Stimulated activated CD4-positive, alpha-beta T cell treated with anti-CD3 and anti-CD28 coated beads, TNF-alpha, amount 100 ng/mL, for 24 hours (primary cell): ENCODE measurements around the gene SMPD3.

Experiments used
- DNase-seq, 3 experiments: peaks; one replicate each; pipeline ENCODE4 v3.0.0-alpha.2; 2020; ENCODE audit warnings: low read depth in 3 of 3

The SMPD3 gene

DNA sequence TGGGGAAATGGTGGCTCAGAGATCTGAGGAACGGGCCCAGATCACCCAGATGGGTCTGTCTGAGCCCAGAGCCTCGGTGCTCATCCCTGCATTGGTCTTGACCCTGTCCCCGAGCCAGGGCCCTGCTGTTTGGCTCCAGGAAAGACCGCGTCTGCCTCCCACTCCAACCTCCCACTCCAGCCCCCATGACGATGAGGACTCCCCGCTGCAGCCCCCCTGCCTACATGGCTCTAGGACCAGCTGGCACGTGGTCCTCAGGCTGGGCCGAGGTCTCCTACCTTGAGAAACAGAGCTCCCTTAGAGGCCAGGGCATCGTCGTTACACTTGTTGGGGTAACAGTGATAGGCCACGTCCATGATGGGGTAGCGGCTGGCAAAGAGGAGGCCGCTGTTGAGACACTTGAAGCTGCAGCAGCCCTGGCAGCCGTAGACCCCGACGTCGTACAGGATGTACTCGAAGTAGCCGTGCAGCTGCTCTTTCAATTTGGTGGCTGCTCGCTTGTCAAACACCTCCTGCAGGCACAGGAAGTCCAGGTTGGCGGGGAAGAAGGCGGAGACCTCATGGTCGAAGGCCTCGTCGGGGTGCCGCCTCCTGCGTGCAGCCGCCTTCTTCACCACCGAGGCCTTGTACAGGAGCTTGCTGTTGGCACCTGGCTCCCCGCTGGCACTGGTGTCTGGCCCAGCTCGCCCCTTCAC, 77.6 kb downstream of the SMPD3 start:
- no peak for DNase-seq

GRCh38 chr16:68369697-68370580, 78.4 kb downstream of the SMPD3 start:
- peak in 1 of 3 experiments; percentile 50 for DNase-seq

DNA sequence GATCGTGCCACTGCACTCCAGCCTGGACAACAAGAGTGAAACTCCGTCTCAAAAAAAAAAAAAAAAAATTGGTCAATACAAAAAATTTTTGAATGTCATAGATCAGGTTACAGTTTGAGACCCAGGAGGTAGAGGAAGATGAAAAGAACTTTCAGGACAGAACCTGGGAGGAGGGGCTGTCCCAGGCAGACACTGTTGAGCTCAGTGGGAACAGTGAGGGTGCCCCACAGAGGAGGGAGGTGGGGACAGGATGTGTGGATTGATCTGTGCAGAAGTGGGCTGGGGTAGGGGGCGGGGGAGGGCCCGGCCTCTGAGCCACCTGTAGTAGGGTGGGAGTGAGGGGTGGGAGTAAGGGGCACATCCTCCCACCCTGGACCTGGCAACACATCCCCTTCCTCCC, 79.1 kb downstream of the SMPD3 start:
- DNase-seq = no peak

GRCh38 chr16:68368301-68368888, 79.9 kb downstream of the SMPD3 start:
- DNase-seq = no peak

- no peak for DNase-seq
Observed at GRCh38 chr16:68367891-68368290, 80.4 kb downstream of the SMPD3 start.

GRCh38 chr16:68367440-68367839, 80.9 kb downstream of the SMPD3 start:
- no peak for DNase-seq

DNA sequence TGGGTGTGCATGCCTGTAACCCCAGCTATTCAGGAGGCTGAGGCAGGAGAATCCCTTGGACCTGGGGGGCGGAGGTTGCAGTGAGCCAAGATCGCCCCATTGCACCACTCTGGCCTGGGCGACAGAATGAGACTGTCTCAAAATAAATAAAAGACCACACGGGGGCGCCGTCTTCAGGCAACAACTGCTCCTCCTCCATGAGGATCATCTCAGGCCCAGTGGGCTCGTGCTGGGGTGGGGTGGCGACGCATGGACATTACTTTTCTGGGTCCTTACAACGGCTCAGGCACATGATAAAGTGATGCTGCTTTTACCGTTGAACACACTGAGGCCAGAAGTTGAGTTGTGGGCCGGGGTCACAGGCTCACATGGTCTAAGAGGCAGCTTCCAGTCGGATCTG, 81.3 kb downstream of the SMPD3 start:
- peak in 1 of 3 experiments; percentile 25 for DNase-seq

GRCh38 chr16:68366062-68366461, 82.2 kb downstream of the SMPD3 start:
- DNase-seq = no peak

DNA sequence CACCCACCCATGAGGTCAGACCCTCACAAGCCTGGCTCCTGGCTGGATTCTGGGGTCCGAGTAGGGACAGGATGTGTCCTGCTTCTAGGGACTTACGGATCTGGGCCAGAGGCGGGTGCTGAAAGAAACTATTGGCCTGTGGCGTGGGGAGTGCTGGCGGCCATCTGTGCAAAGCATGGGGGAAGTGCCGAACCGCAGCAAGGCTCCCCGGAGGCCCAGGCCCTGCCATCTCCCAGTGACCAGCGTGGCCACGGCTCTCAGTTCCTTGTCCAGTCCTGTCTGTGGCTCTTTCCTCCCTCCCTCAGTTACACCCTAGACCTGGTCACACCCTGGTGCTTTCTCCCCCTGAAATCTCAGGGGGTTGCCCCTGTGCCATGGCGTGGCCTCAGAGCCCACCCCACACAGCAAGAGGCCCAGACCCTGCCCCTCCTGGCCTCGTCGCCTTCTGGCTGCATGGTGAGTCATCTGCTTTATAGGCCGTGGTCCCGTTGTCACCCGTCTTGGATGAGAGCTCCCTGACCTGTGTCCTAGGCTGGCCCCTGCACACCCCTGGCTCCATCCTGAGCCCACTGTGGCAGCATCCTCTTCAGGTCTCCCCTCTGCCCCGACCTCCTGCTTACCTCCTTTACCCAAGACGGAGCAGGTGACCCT, 83.0 kb downstream of the SMPD3 start:
- DNase-seq = no peak

DNA sequence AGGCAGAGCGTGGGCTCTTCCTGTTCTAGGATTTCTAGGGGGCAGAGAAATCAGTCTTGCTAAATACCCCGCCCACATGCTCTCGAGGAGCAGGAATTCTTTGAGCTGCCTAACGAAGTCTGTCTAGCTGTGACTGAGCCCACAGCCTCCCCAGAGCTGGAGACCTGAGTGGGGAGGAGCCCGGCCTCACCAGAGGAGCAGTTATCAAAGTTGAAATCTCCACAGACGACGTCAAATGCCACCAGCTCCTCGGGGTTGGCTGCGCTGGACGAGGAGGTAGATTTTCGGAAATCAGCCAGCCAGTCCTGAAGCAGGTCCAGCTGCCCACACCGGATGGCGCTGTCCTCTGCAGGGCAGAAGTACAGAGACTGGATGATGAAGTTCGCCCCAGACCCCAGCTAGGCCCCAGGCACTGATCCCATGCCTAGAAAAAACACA, 83.7 kb downstream of the SMPD3 start:
- DNase-seq = no peak

GRCh38 chr16:68363658-68364521, 84.4 kb downstream of the SMPD3 start:
- no peak for DNase-seq

- no peak for DNase-seq
Observed at GRCh38 chr16:68362947-68363657, 85.2 kb downstream of the SMPD3 start.

- DNase-seq = no peak
Observed at GRCh38 chr16:68362262-68362913, 85.9 kb downstream of the SMPD3 start.

- no peak for DNase-seq
Observed at GRCh38 chr16:68361485-68361884, 86.8 kb downstream of the SMPD3 start.

DNA sequence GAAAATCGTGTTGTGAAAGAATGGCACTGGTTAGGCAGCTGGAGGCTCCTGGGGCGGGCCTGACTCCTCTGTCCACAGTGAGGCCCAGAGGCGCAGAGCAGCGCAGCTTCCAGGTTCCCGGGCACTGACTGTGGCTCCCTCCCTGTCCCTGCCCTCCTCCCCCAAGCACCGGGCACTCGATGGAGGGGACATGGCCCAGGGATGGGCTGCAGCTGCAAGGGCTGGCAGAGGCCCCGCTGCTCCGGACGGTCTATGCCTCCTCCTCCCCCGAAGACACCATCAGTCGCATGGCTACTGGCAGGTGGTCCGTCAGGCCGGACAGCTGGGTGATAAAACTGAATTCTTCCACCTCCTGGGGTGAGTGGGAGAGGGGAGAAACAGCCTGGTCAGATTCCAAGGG, 87.4 kb downstream of the SMPD3 start:
- no peak for DNase-seq

DNA sequence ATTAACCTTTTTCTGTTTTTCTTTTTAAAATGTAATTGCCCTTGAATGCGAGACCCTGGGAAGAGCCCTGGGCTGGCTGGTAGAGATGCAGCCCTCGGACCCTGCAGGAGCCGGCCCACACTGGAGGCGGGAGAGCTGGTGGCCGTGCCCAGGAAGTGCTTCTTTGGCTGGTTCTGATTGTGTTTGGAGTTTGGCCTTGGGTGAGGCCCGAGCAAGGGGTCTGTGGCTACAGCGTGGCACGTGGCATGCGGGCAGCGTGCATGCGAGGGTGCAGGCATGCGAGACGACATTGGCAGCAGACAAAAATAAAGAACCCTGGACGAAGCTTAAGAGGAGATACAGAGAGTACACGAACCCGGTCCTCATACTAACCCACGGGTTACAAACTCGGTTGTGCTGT, 87.8 kb downstream of the SMPD3 start:
- no peak for DNase-seq

GRCh38 chr16:68359398-68360191, 88.7 kb downstream of the SMPD3 start:
- no peak for DNase-seq

GRCh38 chr16:68358951-68359350, 89.4 kb downstream of the SMPD3 start:
- no peak for DNase-seq

DNA sequence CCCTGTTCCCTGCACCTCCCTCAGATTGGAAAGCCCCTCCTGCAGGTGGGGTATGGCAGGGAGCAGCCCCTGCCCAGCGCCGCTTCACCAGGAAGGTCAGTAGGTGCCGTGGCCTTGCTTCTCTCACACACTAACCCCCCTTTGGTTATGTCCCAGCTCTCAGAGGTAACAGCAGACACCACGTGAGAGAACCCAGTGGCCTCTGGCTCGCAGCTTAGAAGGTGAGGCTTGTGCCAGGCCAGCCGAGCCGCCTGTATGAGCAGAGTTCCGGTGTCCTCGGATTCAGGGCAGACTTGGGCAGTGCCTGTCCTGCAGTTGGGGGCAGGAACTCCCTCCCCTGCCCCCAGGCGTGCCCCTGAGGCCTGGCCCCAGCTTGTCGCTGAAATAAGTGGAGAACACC, 90.4 kb downstream of the SMPD3 start:
- no peak for DNase-seq
